GM18861 (cell line): ENCODE measurements around the gene COL2A1.

ENCODE experiments used
- ATAC-seq: cut with Tn5 transposase; IDR thresholded peaks from one replicate; pipeline ENCODE4 v1.9.1; 2021; ENCODE audit not compliant: unreplicated experiment

The COL2A1 gene

DNA sequence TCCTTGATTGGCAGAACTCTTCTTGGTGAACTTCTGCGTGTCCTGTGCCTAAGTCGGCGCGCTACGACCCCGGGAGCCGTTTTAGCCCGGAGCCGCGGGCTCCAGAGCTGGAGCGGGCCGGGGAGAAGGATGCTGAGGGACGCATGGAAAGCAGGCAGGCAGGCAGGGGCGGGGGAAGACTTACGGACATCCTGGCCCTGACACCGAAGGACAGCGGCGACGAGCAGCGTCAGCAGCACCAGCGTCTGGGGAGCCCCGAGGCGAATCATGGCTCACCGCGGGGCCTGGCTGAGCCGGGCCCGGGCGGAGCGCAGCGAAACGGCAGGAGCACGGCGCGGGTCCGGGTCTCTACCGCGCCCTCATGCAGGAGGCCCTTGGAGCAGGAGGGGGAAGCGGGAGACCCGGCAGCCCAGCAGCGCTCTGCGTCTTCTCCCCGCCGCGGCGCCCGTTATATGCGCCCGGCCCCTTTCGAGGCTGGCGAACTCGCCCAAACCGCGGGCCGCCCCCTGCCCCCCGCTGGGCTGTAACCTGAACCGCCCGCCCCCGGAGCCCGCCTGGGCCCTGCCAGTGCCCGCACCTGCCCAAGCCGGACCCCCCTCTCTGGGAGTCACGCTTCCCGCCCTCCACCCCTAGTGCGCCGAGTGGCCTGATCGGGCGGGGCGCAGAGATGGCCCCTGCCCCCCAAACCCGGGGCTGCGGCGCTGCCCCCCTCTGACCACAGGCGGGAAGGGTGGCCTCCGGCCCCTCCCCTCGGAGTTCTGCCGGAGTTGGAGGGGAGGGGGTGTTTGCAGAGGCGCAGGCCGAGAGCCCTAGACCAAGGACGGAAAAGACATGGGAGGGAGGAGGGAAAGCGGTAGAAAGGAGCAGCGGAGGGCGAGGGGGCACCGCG is at the start of gene COL2A1:
Gene COL2A1 (minus strand): TSS at position 424 of the 889 bp plus-strand sequence. CDS start 155 bp downstream, at position 269.
- ATAC-seq: no peak

GRCh38 chr12:48053883-48054282 is 49.6 kb upstream of the COL2A1 start:
- no peak for ATAC-seq

DNA sequence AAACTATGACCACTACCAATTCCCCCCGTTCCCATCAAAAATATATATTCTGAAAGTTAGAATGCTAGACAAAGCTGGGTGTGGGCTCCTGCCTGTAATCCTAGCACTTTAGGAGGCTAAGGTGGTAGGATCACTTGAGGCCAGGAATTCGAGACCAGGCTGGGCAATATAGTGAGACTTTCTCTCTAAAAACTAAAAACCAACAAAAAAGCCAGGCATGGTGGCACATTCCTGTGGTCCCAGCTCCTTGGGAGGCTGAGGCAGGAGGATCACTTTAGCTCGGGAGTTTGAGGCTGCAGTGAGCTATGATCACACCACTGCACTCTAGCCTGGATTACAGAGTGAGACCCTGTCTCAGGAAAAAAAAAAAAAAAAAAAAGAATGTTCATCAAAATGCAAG is 48.8 kb upstream of the COL2A1 start:
- no peak for ATAC-seq

DNA sequence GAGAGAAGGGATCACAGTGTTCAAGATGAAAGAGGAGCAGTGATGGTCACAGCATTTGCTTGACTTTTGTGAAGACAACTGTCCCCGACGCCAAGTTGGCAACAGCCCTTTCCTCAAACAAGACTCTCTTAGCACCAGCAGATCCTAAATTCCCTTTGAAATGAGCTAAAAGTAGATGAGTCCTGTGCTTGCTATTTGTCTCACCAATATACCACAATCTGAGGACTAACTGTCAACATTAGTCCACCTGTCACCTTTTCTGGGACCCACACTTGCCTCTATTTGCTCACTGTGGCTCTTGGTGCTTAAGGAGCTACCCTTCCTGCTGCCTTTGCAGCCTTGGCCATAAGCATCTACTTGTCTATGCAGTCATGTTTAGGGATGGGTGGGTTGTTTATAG is 47.4 kb upstream of the COL2A1 start:
- no peak for ATAC-seq

GRCh38 chr12:48050174-48050573 is 45.9 kb upstream of the COL2A1 start:
- ATAC-seq: no peak

DNA sequence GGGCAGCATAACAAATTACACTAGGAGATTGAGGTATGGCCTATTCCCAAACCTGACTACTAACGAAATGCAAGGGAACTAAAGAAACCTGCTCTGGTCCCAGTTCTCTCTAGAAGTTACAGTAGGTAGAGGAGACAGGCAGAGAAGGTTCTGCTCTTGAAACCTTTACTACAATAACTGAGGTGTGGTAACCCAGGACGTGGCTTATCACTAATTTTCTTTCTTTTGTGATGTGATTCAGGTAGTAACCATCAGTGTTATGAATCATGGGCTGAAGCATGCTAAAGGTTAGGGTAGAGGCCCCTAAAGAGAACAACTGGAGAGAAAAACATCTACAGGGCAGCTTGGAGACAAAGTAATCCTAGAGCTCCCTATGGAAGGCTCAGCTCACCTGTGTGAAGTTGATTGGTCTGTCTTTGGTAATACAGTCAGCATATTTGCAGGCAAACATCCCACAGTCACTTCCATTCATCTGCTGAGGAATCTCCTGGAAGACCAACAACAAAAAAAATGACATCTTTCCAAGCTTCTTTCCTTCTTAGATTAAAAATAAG is 41.8 kb upstream of the COL2A1 start:
- ATAC-seq: no peak

DNA sequence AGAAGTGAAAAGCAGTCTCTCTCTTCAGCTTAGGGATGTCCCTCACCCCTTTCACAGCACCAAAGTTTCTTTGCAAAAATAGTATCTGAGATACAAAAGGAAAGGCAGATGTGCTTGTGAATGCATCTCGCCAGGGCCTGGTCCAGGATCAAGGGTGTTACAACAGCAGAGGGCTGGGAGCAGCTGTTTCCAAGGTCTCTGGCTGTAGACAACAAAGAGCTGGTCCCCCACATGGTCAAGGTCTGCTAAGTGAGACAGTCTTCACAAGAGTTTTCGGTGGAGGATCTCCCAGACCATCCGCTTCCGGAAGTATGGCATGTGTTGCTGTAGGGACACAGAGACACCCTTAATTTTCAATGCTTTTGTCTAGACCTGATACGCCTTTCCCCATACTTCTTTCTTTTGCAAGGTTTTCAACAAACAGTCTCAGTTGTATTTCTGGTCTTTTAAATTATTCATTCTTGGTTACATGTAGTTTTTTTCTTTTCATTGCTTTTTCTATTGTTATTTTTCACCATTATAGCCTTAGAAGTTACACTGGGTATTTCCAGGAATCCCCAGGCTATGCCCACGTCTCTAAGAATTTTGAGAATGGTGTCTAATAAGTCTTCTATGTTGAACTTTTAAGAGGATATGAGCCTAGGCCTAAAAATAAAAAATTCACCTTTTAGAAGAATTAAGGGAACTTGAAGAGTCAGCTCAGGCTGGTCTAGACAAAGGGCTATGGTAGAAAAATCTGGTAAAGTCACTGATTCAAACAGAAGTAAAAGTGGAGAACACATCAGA is 41.0 kb upstream of the COL2A1 start:
- ATAC-seq: no peak

DNA sequence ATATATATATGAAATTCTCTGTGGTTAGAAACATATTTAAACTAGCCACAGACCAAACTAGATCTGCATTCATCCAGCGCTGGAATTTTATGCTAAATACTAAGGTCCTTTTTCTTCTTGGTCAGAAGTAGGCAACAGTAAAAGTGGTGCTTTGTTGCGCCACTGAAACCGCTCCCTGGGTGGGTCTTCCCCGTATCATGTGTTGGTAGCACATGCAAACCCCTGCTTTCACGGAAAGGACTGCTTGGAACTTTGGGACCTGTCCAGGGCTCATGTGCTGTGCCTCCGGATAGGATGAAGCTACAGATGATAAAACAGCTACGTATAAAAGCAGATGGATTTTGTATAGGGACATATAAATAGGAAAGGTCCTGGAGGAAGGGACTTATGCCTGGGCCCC is 40.1 kb upstream of the COL2A1 start:
- no peak for ATAC-seq

DNA sequence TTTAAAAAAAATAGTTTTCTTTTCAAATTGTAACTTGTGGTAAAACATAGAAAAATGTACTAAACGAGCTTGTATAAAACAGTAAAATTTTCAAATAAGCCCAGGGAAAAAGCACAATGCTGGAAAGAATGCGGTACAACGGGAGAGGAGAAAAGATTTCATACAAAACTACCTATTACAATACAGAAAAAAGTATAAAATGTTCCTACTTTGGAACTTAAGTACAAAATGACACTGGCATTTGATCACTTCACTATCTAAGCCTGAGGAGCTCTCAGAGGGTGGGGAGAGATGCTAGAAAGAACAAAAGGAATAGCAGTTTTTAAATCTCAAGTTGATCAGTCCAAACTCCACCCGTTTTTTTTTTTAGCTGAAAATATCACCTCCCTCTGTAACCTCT is 39.5 kb upstream of the COL2A1 start:
- ATAC-seq: no peak

GRCh38 chr12:48041591-48042423 is 37.5 kb upstream of the COL2A1 start:
- no peak for ATAC-seq

GRCh38 chr12:48040354-48040753 is 36.1 kb upstream of the COL2A1 start:
- no peak for ATAC-seq

DNA sequence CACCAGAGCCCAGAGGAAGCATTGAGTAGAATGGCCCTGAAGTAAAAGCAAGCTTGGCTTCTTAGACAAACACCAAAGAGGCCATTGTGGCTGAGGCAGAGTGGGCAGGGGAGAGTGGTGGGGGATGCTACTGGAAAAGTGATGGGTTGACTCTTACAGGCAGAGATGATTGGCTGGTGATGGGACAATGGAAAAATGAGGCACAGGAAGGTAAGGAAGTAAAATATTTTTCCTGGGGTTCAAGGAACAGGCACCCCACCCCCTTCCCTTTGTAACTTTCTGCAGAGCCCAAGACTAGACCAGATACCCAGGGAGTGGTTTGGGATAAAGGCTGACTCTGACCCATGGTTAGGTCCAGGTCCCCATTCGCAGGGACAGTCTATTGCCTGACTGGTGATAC is 34.9 kb upstream of the COL2A1 start:
- ATAC-seq: no peak

DNA sequence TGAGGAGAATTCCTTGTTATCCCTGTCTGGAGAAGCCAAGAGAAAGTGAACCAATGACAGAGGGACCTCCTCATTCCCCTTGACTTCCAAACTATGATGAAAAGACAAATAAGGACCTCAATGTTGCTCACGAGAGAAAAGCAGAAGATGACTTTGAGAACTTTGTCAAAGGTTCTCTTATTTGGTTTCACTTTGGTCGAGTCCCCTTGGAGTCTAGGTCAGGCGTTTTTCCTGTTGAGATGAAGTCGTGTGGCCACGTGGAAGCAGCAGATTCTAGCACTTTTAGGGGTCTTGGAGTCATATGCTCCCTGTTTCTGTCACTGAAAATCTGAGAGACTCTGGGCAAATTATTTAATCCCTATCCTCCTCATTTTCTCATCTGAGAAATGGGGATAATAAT is 33.8 kb upstream of the COL2A1 start:
- no peak for ATAC-seq

GRCh38 chr12:48037267-48037915 is 33.1 kb upstream of the COL2A1 start:
- no peak for ATAC-seq

GRCh38 chr12:48036818-48037217 is 32.5 kb upstream of the COL2A1 start:
- no peak for ATAC-seq

DNA sequence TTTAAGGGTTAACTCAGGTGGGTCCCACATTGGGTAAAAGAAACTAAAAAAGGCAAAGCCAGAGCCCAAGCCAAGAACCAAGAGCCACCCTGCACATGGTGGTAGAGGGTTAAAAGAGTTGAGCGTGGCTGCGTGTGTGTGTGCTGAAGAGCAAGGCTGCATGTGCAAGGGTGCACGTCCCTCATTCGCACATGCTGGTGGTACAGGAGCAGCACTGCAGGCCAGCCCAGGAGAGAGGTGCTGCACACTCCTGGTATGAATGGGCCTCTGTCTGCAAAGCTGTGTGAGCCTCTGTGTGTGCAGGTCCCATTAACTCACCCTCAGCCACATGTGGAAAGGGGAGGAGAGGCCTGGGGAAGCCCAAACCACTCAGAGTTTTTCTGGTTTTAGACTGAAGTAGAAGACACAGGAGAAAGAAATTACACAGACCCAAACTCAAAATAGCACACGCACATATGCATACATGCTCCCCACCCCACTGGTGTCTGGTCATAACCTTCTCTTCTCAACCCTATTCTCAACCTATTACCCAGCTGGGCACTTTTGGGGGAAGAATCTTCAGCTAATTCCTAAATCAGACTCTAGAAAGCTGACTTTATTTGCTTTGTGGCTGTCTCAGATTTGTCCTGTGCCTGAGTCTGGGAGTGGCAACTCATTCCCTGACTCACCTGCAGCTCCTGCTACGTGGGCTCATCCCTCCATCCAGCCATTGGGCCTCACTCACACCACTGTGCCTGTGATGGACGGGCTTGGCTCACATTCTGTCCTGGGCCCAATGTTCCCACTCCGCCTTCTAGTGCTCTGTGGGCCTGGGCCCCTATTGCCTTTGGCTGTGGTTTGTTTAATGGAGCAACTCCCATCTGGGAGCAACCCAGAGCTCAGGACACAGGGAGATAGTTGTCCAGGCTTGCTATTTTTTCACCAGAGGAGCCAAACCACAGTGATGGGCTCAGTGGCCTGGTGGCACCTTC is 30.8 kb upstream of the COL2A1 start:
- no peak for ATAC-seq

DNA sequence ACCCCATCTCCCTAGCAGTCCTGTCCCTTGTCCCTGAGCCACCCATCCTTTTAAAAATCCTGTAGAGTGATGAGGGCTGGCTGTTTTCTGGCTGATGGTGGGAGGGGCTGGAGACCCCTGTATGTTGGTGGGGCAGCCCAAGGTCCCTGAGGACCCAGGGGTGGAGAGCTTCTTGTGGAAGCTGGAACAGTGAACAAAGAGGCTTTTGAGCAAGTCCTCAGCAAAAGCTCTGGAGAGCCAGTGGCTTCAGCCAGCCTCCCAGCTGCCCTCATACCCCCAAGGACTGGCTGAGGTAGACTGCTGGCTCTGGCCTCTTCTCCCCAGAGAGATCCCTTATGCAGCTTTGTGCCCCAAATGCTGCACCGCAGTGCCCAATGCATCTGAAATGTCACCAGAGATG is 29.2 kb upstream of the COL2A1 start:
- no peak for ATAC-seq

DNA sequence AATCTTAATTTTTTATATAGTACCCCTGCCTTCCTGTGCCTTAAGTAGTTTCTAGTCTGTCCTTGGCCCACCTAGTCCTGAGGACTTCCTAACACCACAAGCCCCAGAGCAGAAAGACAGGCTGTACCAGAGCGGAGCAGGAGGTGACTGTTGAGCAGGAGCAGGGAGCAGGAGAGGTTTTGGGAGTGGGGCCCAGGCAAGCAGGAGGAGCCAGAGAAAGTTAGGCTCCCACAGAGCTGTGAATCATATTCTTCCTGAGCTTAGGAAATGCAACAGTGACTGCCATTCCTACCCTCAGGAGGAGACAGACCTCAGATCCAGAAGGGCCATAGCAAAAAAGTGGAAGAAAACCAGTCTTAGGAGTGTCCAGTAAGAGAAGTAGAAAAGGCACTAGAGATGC is 28.3 kb upstream of the COL2A1 start:
- no peak for ATAC-seq
